C4-2B (cell line): ENCODE results near the gene FAM184A.

ENCODE experiments used
- ZFX ChIP-seq: fragments of 450-650 bp; IDR thresholded peaks from 2 replicates; pipeline ENCODE4 v1.6.1; 2017
- TF ChIP-seq, protein P1 (sequence below): fragments of 450-650 bp; conservative IDR thresholded peaks from 2 replicates; pipeline ENCODE4 v1.5.1; 2017; ENCODE audit warnings: mild to moderate bottlenecking

DNA sequence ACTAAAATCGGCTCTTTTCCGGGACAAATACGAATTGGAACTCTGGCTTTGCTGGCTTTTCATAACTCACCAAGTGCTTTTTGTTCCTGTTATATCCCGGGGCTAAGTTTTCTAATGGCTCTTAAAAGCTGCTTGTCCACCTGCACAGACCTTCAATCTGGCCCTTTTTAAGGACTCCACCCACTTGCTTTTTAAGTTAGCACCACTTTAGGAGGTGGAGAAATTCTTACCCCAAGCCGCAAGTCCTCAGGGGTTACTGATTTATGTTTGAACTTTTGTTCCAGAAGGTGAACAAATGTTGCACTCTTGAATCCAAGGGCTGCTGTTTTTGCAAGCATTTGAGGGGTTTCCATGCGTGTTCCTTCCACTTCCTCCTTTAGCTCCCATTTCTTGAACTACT, 37.8 kb downstream of the FAM184A start:
- TF ChIP-seq, protein P1, sequence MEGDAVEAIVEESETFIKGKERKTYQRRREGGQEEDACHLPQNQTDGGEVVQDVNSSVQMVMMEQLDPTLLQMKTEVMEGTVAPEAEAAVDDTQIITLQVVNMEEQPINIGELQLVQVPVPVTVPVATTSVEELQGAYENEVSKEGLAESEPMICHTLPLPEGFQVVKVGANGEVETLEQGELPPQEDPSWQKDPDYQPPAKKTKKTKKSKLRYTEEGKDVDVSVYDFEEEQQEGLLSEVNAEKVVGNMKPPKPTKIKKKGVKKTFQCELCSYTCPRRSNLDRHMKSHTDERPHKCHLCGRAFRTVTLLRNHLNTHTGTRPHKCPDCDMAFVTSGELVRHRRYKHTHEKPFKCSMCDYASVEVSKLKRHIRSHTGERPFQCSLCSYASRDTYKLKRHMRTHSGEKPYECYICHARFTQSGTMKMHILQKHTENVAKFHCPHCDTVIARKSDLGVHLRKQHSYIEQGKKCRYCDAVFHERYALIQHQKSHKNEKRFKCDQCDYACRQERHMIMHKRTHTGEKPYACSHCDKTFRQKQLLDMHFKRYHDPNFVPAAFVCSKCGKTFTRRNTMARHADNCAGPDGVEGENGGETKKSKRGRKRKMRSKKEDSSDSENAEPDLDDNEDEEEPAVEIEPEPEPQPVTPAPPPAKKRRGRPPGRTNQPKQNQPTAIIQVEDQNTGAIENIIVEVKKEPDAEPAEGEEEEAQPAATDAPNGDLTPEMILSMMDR = no peak
- TF ChIP-seq ZFX = no peak
